GM20000 (cell line): ENCODE data around the gene KIF13A.
A peak's percentile ranks its signal among the peaks of the same experiment; 100 is the strongest.

ENCODE experiments used
- DNase-seq: peaks from one replicate; pipeline ENCODE4 v3.0.0; 2012; ENCODE audit warnings: low spot score
- CTCF ChIP-seq: IDR thresholded peaks from 2 replicates; pipeline ENCODE4 v1.5.1; 2012; ENCODE audit warnings: mild to moderate bottlenecking, control low read depth; ENCODE audit errors: extremely low read depth, missing control alignments

The KIF13A gene

GRCh38 chr6:17987447-17987696, at the start of gene KIF13A:
TSS of gene KIF13A (minus strand) at chr6:17987635. CDS start at chr6:17987463, 172 bp downstream.
- no peak for TF ChIP-seq CTCF
- peak; percentile 84 for DNase-seq

GRCh38 chr6:18036781-18037180, 49.3 kb upstream of the KIF13A start:
- no peak for DNase-seq
- no peak for TF ChIP-seq CTCF

GRCh38 chr6:18035330-18035854, 48.0 kb upstream of the KIF13A start:
- TF ChIP-seq CTCF, result no peak
- no peak for DNase-seq

- no peak for DNase-seq
These were observed 47.4 kb upstream of the KIF13A start for GRCh38 chr6:18034798-18035202.

GRCh38 chr6:18031680-18032256, 44.3 kb upstream of the KIF13A start:
- no peak for DNase-seq
- no peak for TF ChIP-seq CTCF

More at GRCh38 chr6:18034798-18035202, 47.4 kb upstream of the KIF13A start:
- TF ChIP-seq CTCF, result no peak

- TF ChIP-seq CTCF, result no peak
- DNase-seq, result no peak
These were observed 43.8 kb upstream of the KIF13A start for GRCh38 chr6:18031189-18031588.

- TF ChIP-seq CTCF, result no peak
- DNase-seq, result no peak
These were observed 40.9 kb upstream of the KIF13A start for GRCh38 chr6:18028332-18028731.
